Osteoblast (primary cell): ENCODE results near the gene PSMD10. TPM values are rescaled to one million over a fixed set of nuclear protein-coding genes. Genes with fewer than 3 reads are reported as not detected.

Source experiments
- DNase-seq: peaks from one replicate; pipeline ENCODE4 v3.0.0; 2011; ENCODE audit warnings: low spot score, mixed read lengths; ENCODE audit not compliant: insufficient read length; ENCODE audit errors: missing footprints
- H2AFZ ChIP-seq: 2 replicates; pipeline ENCODE4 v1.6.0; 2011; ENCODE audit warnings: mild to moderate bottlenecking, low read length
- H3K27ac ChIP-seq: 2 replicates; pipeline ENCODE4 v1.5.1; 2011; ENCODE audit warnings: mild to moderate bottlenecking, low read depth, low read length, moderate library complexity
- H3K27me3 ChIP-seq: 2 replicates; pipeline ENCODE4 v1.6.0; 2012; ENCODE audit warnings: mild to moderate bottlenecking, control low read depth, inconsistent platforms, low read length, moderate library complexity; ENCODE audit not compliant: insufficient read depth
- H3K36me3 ChIP-seq: 2 replicates; pipeline ENCODE4 v1.5.1; 2011; ENCODE audit warnings: mild to moderate bottlenecking, low read length, control low read depth, moderate library complexity; ENCODE audit not compliant: insufficient read depth
- H3K4me1 ChIP-seq: 2 replicates; pipeline ENCODE4 v1.5.1; 2011; ENCODE audit warnings: mild to moderate bottlenecking, low read length, control low read depth, moderate library complexity; ENCODE audit not compliant: insufficient read depth
- H3K4me2 ChIP-seq: 2 replicates; pipeline ENCODE4 v1.6.0; 2011; ENCODE audit warnings: mild to moderate bottlenecking, low read length; ENCODE audit not compliant: insufficient read depth
- H3K4me3 ChIP-seq: fragments of 200-600 bp; sonication (generic); 3 replicates; pipeline ENCODE4 v1.5.1; 2012; ENCODE audit warnings: mild to moderate bottlenecking, low read length, inconsistent platforms; ENCODE audit not compliant: insufficient read depth
- H3K79me2 ChIP-seq: 2 replicates; pipeline ENCODE4 v1.6.0; 2012; ENCODE audit warnings: mild to moderate bottlenecking, low read length, control low read depth, inconsistent platforms; ENCODE audit not compliant: insufficient read depth
- H3K9me3 ChIP-seq: 2 replicates; pipeline ENCODE4 v1.5.1; 2011; ENCODE audit warnings: low read depth, low read length, control low read depth
- H4K20me1 ChIP-seq: 2 replicates; pipeline ENCODE4 v1.6.0; 2012; ENCODE audit warnings: mild to moderate bottlenecking, low read length, control low read depth; ENCODE audit not compliant: insufficient read depth
- total RNA-seq: library from RNA; depleted of rRNA; stranded (reverse); fragments of >200 nt; gene quantifications from 2 replicates; pipeline ENCODE4 v1.2.3, GENCODE V29; 2012
- TF ChIP-seq, protein P1 (sequence below): IDR thresholded peaks from 2 replicates; pipeline ENCODE4 v1.5.1; 2011; ENCODE audit warnings: mild to moderate bottlenecking, low read depth, low read length, moderate library complexity; ENCODE audit errors: extremely low read depth

Gene PSMD10
- total RNA-seq, 1 donor, result 60.8 TPM

DNA sequence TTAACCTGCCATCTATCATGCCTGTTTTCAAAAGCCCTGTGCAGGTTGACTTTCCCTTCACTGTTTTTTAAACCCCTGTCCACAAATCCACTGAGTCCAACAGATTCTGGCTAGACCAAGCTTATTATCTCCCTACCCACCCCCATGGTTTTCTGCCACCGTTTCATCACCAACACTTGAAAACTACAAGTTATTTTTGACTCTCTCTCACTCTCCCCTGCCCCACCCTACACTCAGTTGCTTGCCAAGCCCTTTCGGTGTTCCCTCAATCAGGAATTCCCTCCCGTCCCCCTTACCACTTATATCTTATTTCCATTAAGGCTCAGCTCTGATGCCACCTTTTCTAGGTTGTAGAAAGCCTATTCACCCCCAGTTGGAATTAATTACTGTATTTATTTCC, 29.9 kb upstream of the PSMD10 start:
- H4K20me1 ChIP-seq, result no peaks in the 10 kb centered on the region
- peaks cover 24% of the 10 kb centered on the region for H3K27me3 ChIP-seq
- DNase-seq, result no peak
- H3K27ac ChIP-seq, result no peak overlapping the region
- H3K79me2 ChIP-seq, result no peaks in the 10 kb centered on the region
- no peaks in the 10 kb centered on the region for H3K9me3 ChIP-seq
- no peaks in the 10 kb centered on the region for H3K36me3 ChIP-seq
- H3K4me3 ChIP-seq, result no peak overlapping the region
- H2AFZ ChIP-seq, result no peak overlapping the region
- TF ChIP-seq, protein P1, sequence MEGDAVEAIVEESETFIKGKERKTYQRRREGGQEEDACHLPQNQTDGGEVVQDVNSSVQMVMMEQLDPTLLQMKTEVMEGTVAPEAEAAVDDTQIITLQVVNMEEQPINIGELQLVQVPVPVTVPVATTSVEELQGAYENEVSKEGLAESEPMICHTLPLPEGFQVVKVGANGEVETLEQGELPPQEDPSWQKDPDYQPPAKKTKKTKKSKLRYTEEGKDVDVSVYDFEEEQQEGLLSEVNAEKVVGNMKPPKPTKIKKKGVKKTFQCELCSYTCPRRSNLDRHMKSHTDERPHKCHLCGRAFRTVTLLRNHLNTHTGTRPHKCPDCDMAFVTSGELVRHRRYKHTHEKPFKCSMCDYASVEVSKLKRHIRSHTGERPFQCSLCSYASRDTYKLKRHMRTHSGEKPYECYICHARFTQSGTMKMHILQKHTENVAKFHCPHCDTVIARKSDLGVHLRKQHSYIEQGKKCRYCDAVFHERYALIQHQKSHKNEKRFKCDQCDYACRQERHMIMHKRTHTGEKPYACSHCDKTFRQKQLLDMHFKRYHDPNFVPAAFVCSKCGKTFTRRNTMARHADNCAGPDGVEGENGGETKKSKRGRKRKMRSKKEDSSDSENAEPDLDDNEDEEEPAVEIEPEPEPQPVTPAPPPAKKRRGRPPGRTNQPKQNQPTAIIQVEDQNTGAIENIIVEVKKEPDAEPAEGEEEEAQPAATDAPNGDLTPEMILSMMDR, result no peak
- no peak overlapping the region for H3K4me2 ChIP-seq
- H3K4me1 ChIP-seq, result no peaks in the 10 kb centered on the region

DNA sequence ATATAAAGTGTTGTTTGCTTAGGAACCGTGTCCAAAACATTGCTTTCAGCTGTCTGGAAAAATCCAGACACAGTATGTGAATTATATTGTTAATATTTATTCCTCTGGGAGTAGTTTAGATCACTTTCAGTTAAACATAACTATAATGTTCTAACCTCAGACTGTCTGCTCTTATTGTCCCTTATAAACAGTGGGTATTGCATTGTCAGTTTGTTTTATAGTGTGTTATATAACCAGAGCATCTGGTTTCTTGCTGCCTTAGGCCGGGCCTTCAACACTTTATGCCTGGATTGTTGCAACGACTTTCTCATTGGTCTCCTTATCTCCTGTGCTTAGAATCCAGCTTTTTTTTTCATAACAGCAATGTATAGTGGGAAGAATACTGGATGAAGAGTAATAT, 26.6 kb upstream of the PSMD10 start:
- DNase-seq, result no peak
- TF ChIP-seq, protein P1, result no peak

DNA sequence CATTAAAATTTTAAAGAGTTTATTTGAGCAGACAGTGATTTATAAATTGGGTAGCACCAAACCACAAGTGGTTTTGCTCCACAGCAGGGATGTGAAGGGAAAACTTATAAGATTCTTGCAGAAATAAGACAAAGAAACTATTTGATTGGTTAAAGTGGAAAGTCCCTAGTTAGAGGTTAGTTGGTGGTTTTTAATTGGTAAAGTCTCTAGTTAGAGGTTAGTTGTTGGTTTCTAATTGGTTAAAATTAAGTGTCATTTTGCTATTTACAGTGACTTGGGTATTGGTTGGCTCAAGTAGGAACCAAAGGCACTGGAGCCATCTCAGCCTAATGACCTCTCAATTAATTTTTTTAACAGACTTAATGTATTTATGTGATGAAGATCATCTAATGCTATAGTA, 23.2 kb upstream of the PSMD10 start:
- no peaks in the 10 kb centered on the region for H3K79me2 ChIP-seq
- no peak overlapping the region for H2AFZ ChIP-seq
- no peaks in the 10 kb centered on the region for H3K9me3 ChIP-seq
- no peaks in the 10 kb centered on the region for H4K20me1 ChIP-seq
- H3K4me3 ChIP-seq, result no peak overlapping the region
- no peak overlapping the region for H3K27ac ChIP-seq
- H3K36me3 ChIP-seq, result no peaks in the 10 kb centered on the region
- DNase-seq, result no peak
- no peaks in the 10 kb centered on the region for H3K4me1 ChIP-seq
- H3K4me2 ChIP-seq, result no peak overlapping the region
- TF ChIP-seq, protein P1, result no peak
- peaks cover 4% of the 10 kb centered on the region for H3K27me3 ChIP-seq

More for the DNA sequence above, 26.6 kb upstream of the PSMD10 start:
- Histone ChIP-seq H3K27ac (no peak overlapping the region), H3K4me1 (no peaks in the 10 kb centered on the region), H3K9me3 (no peaks in the 10 kb centered on the region), H3K36me3 (no peaks in the 10 kb centered on the region), H3K4me3 (no peak overlapping the region), H3K27me3 (peaks cover 17% of the 10 kb centered on the region), H2AFZ (no peak overlapping the region), H4K20me1 (no peaks in the 10 kb centered on the region), H3K4me2 (no peak overlapping the region), H3K79me2 (no peaks in the 10 kb centered on the region)

DNA sequence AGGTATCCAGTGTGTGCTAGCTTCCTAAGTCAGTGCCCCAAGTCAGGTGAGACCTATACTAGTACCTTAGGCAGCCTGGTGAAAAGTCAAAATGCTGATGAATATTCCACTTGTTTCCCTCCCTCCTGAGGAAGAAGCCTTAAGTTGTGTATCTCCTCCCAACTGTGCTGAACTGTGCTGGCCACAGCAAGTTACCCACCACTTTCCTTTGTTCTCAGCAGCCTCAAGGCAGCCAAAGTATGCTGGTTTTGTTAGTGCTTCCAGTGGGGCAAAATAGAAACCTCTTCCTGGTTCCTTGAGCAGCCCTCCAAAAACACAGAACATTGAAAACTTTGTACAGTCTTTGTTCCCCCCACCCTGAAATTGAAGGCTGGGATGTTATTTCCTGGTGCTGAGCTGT, 14.1 kb upstream of the PSMD10 start:
- Histone ChIP-seq H3K4me1 (no peaks in the 10 kb centered on the region), H3K9me3 (no peaks in the 10 kb centered on the region), H3K79me2 (no peaks in the 10 kb centered on the region), H3K36me3 (no peaks in the 10 kb centered on the region), H3K27ac (no peak overlapping the region), H3K4me3 (no peak overlapping the region), H3K4me2 (no peak overlapping the region), H2AFZ (no peak overlapping the region), H4K20me1 (peaks cover 3% of the 10 kb centered on the region), H3K27me3 (peaks cover 9% of the 10 kb centered on the region)
- TF ChIP-seq, protein P1, result no peak
- no peak for DNase-seq
